MCF 10A (cell line): Measurements from ENCODE around the gene ERCC6L2. TPM values are rescaled to one million over a fixed set of nuclear protein-coding genes. Genes with fewer than 3 reads are reported as not detected.

Experiments used
- BruUV-seq: library from RNA; stranded (reverse); fragments of 400-500 nt; replicated peaks from 2 replicates; lab custom pipeline; 2021; lab: Mats Ljungman, UMichigan
- CTCF ChIA-PET: fragments of 300-600 bp; sonication (Branson Sonifier 250); formaldehyde crosslinking; extraction: SDS; loops from one replicate; lab custom pipeline; 2021; ENCODE audit warnings: antibody characterized with exemption, inconsistent platforms; lab: Yijun Ruan, JAX
- POLR2A ChIA-PET: fragments of 300-600, 350-650 bp; sonication (Branson Sonifier 250); formaldehyde crosslinking; extraction: SDS; loops from one replicate; lab custom pipeline; 2020; ENCODE audit warnings: antibody characterized with exemption, inconsistent platforms; lab: Yijun Ruan, JAX
- DNase-seq: peaks from one replicate; pipeline ENCODE4 v3.0.0-alpha.2; 2018; ENCODE audit not compliant: unreplicated experiment
- H3K27ac Mint-ChIP-seq: one replicate; pipeline ENCODE4 v1.8.0; 2022; ENCODE audit warnings: mild to moderate bottlenecking, low read depth, mixed read lengths; ENCODE audit not compliant: unreplicated experiment
- H3K27me3 Mint-ChIP-seq: one replicate; pipeline ENCODE4 v1.8.0; 2022; ENCODE audit warnings: mixed read lengths; ENCODE audit not compliant: insufficient read depth, unreplicated experiment
- H3K36me3 Mint-ChIP-seq: one replicate; pipeline ENCODE4 v1.8.0; 2022; ENCODE audit warnings: mild to moderate bottlenecking, moderate library complexity, mixed read lengths; ENCODE audit not compliant: insufficient read depth, unreplicated experiment
- H3K4me1 Mint-ChIP-seq: one replicate; pipeline ENCODE4 v1.8.0; 2022; ENCODE audit warnings: mixed read lengths; ENCODE audit not compliant: insufficient read depth, unreplicated experiment
- H3K4me3 Mint-ChIP-seq: one replicate; pipeline ENCODE4 v1.8.0; 2022; ENCODE audit warnings: mild to moderate bottlenecking, moderate library complexity, mixed read lengths; ENCODE audit not compliant: unreplicated experiment
- H3K9me3 Mint-ChIP-seq: one replicate; pipeline ENCODE4 v1.8.0; 2022; ENCODE audit warnings: mixed read lengths; ENCODE audit not compliant: unreplicated experiment
- intact Hi-C: fragments of 100-400 bp; cut with micrococcal nuclease; formaldehyde crosslinking; loops from 2 replicates; pipeline ENCODE4 v1.14.1; 2022
- total RNA-seq: library from RNA; stranded (reverse); gene quantifications from 2 replicates; pipeline ENCODE4 v1.2.3, GENCODE V29; 2022
- TF ChIP-seq, protein P1 (sequence below): fragments of 200-600 bp; IDR thresholded peaks from one replicate; pipeline ENCODE4 v1.8.0; 2022; ENCODE audit warnings: antibody characterized with exemption, mild to moderate bottlenecking; ENCODE audit not compliant: unreplicated experiment

Gene ERCC6L2
- total RNA-seq, 1 experiment from 2014 or later = 26.9 TPM

GRCh38 chr9:95831810-95832209, 43.7 kb upstream of the ERCC6L2 start:
- Mint-ChIP-seq H3K36me3 (no peaks in the 10 kb centered on the region), H3K27ac (no peak overlapping the region), H3K4me1 (no peaks in the 10 kb centered on the region), H3K27me3 (no peaks in the 10 kb centered on the region), H3K4me3 (no peak overlapping the region), H3K9me3 (no peaks in the 10 kb centered on the region)
- POLR2A ChIA-PET = interaction anchor here (0.9 kb wide), 1 partner anchor 9 kb away, joined by 3 read pairs; no protein-coding TSS in a partner anchor
- CTCF ChIA-PET = interaction anchor here (0.6 kb wide), 1 partner anchor 9 kb away, joined by 4 read pairs; no protein-coding TSS in a partner anchor
- intact Hi-C loops = no loop called here
- no TSS peak for BruUV-seq
- DNase-seq = no peak
- TF ChIP-seq, protein P1, sequence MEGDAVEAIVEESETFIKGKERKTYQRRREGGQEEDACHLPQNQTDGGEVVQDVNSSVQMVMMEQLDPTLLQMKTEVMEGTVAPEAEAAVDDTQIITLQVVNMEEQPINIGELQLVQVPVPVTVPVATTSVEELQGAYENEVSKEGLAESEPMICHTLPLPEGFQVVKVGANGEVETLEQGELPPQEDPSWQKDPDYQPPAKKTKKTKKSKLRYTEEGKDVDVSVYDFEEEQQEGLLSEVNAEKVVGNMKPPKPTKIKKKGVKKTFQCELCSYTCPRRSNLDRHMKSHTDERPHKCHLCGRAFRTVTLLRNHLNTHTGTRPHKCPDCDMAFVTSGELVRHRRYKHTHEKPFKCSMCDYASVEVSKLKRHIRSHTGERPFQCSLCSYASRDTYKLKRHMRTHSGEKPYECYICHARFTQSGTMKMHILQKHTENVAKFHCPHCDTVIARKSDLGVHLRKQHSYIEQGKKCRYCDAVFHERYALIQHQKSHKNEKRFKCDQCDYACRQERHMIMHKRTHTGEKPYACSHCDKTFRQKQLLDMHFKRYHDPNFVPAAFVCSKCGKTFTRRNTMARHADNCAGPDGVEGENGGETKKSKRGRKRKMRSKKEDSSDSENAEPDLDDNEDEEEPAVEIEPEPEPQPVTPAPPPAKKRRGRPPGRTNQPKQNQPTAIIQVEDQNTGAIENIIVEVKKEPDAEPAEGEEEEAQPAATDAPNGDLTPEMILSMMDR = no peak

DNA sequence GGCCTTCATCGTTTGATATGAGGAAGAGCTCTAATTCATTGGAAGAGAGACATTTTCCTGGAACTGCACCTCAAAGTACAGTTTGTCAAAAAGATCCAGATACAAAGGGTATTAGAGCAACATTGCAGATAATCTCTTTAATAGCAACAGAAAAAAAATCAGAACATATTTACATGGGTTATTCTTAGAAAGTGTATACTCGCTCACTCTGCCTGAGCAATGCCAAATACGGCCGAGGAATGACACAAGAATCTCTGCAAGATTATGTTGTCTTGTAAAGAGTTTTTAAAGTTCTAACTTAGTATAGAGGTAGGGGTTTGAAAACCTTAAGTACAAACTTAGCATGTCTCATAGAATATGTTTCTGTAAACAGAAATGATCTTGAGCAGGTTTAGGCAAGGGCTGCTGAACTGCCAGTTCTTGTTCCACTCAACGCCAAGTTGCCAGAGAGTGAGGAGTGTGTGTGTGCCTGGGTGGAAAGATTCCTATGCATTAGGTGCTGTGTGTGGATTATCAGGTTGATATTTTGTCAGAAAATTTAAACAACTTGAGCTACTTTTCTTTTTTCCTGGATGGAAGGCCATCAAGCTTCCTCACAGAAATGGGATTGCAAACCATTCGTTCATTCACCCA, 41.8 kb upstream of the ERCC6L2 start:
- DNase-seq = no peak
- BruUV-seq = no TSS peak
- no peaks in the 10 kb centered on the region for H3K27me3 Mint-ChIP-seq
- no peaks in the 10 kb centered on the region for H3K4me1 Mint-ChIP-seq
- intact Hi-C loops = no loop called here
- no peak overlapping the region for H3K4me3 Mint-ChIP-seq
- TF ChIP-seq, protein P1 = no peak
- H3K36me3 Mint-ChIP-seq = no peaks in the 10 kb centered on the region
- no peak overlapping the region for H3K27ac Mint-ChIP-seq
- ChIA-PET POLR2A (interaction anchor here (0.6 to 1.5 kb wide), 5 partner anchors 12 to 384 kb away, joined by 3 to 5 read pairs (median 3); no protein-coding TSS in a partner anchor), CTCF (interaction anchor here (0.6 to 1.1 kb wide), 4 partner anchors 12 to 472 kb away, joined by 3 to 4 read pairs (median 3); no protein-coding TSS in a partner anchor)
- no peaks in the 10 kb centered on the region for H3K9me3 Mint-ChIP-seq

- Mint-ChIP-seq H3K36me3 (no peaks in the 10 kb centered on the region), H3K4me3 (no peak overlapping the region), H3K9me3 (no peaks in the 10 kb centered on the region), H3K27me3 (no peaks in the 10 kb centered on the region), H3K4me1 (no peaks in the 10 kb centered on the region), H3K27ac (no peak overlapping the region)
- BruUV-seq = no TSS peak
- CTCF ChIA-PET = interaction anchor here (0.6 to 1.1 kb wide), 3 partner anchors 11 to 471 kb away, joined by 3 to 4 read pairs (median 3); no protein-coding TSS in a partner anchor
- TF ChIP-seq, protein P1 = no peak
- no peak for DNase-seq
- POLR2A ChIA-PET = interaction anchor here (0.6 to 1.5 kb wide), 4 partner anchors 19 to 383 kb away, joined by 3 to 5 read pairs (median 3); no protein-coding TSS in a partner anchor
- intact Hi-C loops = no loop called here
Observed at GRCh38 chr9:95834281-95834907, 41.1 kb upstream of the ERCC6L2 start.

- POLR2A ChIA-PET = no interaction called here
- Mint-ChIP-seq H3K27me3 (no peaks in the 10 kb centered on the region), H3K36me3 (no peaks in the 10 kb centered on the region), H3K27ac (no peak overlapping the region), H3K4me1 (no peaks in the 10 kb centered on the region), H3K9me3 (no peaks in the 10 kb centered on the region), H3K4me3 (no peak overlapping the region)
- BruUV-seq = no TSS peak
- CTCF ChIA-PET = no interaction called here
- TF ChIP-seq, protein P1 = no peak
- intact Hi-C loops = no loop called here
- no peak for DNase-seq
Observed at GRCh38 chr9:95835393-95835792, 40.1 kb upstream of the ERCC6L2 start.
